Fibroblast of skin of abdomen (primary cell): ENCODE measurements around the gene TUBB4B.

ENCODE experiments used
- DNase-seq: peaks from one replicate; pipeline ENCODE4 v3.0.0-alpha.2; 2013

TUBB4B gene

GRCh38 chr9:137213160-137214060 is 27.7 kb upstream of the TUBB4B start:
- DNase-seq: no peak

- no peak for DNase-seq
Observed at GRCh38 chr9:137214620-137215019, 26.5 kb upstream of the TUBB4B start.

- no peak for DNase-seq
Observed at GRCh38 chr9:137215196-137215986, 25.7 kb upstream of the TUBB4B start.

GRCh38 chr9:137216188-137216965 is 24.7 kb upstream of the TUBB4B start:
- DNase-seq: no peak

GRCh38 chr9:137217276-137218211 is 23.5 kb upstream of the TUBB4B start:
- no peak for DNase-seq

GRCh38 chr9:137218212-137218753 is 22.8 kb upstream of the TUBB4B start:
- no peak for DNase-seq

GRCh38 chr9:137218754-137219271 is 22.3 kb upstream of the TUBB4B start:
- DNase-seq: no peak

- no peak for DNase-seq
Observed at GRCh38 chr9:137219757-137220316, 21.2 kb upstream of the TUBB4B start.

- no peak for DNase-seq
Observed at GRCh38 chr9:137220317-137221094, 20.6 kb upstream of the TUBB4B start.

GRCh38 chr9:137221095-137221505 is 20.0 kb upstream of the TUBB4B start:
- no peak for DNase-seq

GRCh38 chr9:137221506-137222111 is 19.5 kb upstream of the TUBB4B start:
- DNase-seq: no peak

GRCh38 chr9:137222190-137223077 is 18.7 kb upstream of the TUBB4B start, which contains the start of gene RNF208:
RNF208 (minus strand) TSS chr9:137222240; CDS start chr9:137221212, 1,028 bp downstream.
- DNase-seq: no peak

GRCh38 chr9:137223078-137223970 is 17.8 kb upstream of the TUBB4B start:
- DNase-seq: peak; percentile 99

- no peak for DNase-seq
Observed at GRCh38 chr9:137224830-137225694, 16.0 kb upstream of the TUBB4B start, which contains the start of gene CYSRT1. CYSRT1 (plus strand) TSS chr9:137225174; CDS start chr9:137225622, 448 bp downstream.

GRCh38 chr9:137225699-137226331 is 15.3 kb upstream of the TUBB4B start:
- no peak for DNase-seq
